HEK293 (cell line): ENCODE measurements around the gene LIN54.

Source experiments
- EGR2 ChIP-seq: fragments of 450-650 bp; formaldehyde crosslinking; IDR thresholded peaks from 2 replicates; pipeline ENCODE4 v1.5.1; 2016; ENCODE audit warnings: low read depth, missing biosample characterization, missing genetic modification characterization
- FEZF1 ChIP-seq: fragments of 450-650 bp; formaldehyde crosslinking; IDR thresholded peaks from 2 replicates; pipeline ENCODE4 v1.5.1; 2016; ENCODE audit warnings: missing biosample characterization, missing genetic modification characterization
- GLIS2 ChIP-seq: fragments of 450-650 bp; formaldehyde crosslinking; IDR thresholded peaks from 2 replicates; pipeline ENCODE4 v1.5.1; 2016; ENCODE audit warnings: missing biosample characterization, missing genetic modification characterization
- IKZF3 ChIP-seq: fragments of 450-650 bp; IDR thresholded peaks from 2 replicates; pipeline ENCODE4 v1.5.0; 2018; ENCODE audit warnings: missing biosample characterization, mild to moderate bottlenecking, missing genetic modification characterization, moderate library complexity
- KLF9 ChIP-seq: fragments of 450-650 bp; formaldehyde crosslinking; IDR thresholded peaks from 2 replicates; pipeline ENCODE4 v1.5.1; 2016; ENCODE audit warnings: missing biosample characterization, missing genetic modification characterization, low read depth
- REPIN1 ChIP-seq: fragments of 450-650 bp; formaldehyde crosslinking; IDR thresholded peaks from 2 replicates; pipeline ENCODE4 v1.5.1; 2017; ENCODE audit warnings: missing biosample characterization, missing genetic modification characterization, low read depth
- SETDB1 ChIP-seq: IDR thresholded peaks from one replicate; pipeline ENCODE4 v1.6.1; 2017; ENCODE audit warnings: mild to moderate bottlenecking, low read length, moderate library complexity, mixed read lengths; ENCODE audit not compliant: insufficient read length
- SP2 ChIP-seq: fragments of 450-650 bp; formaldehyde crosslinking; IDR thresholded peaks from 2 replicates; pipeline ENCODE4 v1.5.1; 2016; ENCODE audit warnings: missing biosample characterization, missing genetic modification characterization
- SP3 ChIP-seq: fragments of 450-650 bp; formaldehyde crosslinking; IDR thresholded peaks from 2 replicates; pipeline ENCODE4 v1.5.1; 2016; ENCODE audit warnings: missing biosample characterization, missing genetic modification characterization
- ZBTB7A ChIP-seq: fragments of 450-650 bp; formaldehyde crosslinking; IDR thresholded peaks from 2 replicates; pipeline ENCODE4 v1.5.1; 2016; ENCODE audit warnings: low read depth, missing biosample characterization, missing genetic modification characterization
- ZFHX2 ChIP-seq: fragments of 450-650 bp; formaldehyde crosslinking; conservative IDR thresholded peaks from 2 replicates; pipeline ENCODE4 v1.5.1; 2016; ENCODE audit warnings: missing biosample characterization, missing genetic modification characterization
- ZIC2 ChIP-seq: fragments of 450-650 bp; formaldehyde crosslinking; IDR thresholded peaks from 2 replicates; pipeline ENCODE4 v1.5.1; 2016; ENCODE audit warnings: missing biosample characterization, missing genetic modification characterization
- ZNF155 ChIP-seq: fragments of 450-650 bp; formaldehyde crosslinking; IDR thresholded peaks from 2 replicates; pipeline ENCODE4 v1.5.1; 2016; ENCODE audit warnings: missing biosample characterization, missing genetic modification characterization
- ZNF169 ChIP-seq: fragments of 450-650 bp; formaldehyde crosslinking; IDR thresholded peaks from 2 replicates; pipeline ENCODE4 v1.5.1; 2016; ENCODE audit warnings: missing biosample characterization, missing genetic modification characterization
- ZNF184 ChIP-seq: fragments of 450-650 bp; IDR thresholded peaks from 2 replicates; pipeline ENCODE4 v1.5.1; 2018; ENCODE audit warnings: missing biosample characterization, mild to moderate bottlenecking, missing genetic modification characterization
- ZNF211 ChIP-seq: fragments of 450-650 bp; formaldehyde crosslinking; IDR thresholded peaks from 2 replicates; pipeline ENCODE4 v1.5.1; 2016; ENCODE audit warnings: low read depth, missing biosample characterization, missing genetic modification characterization
- ZNF324 ChIP-seq: fragments of 450-650 bp; formaldehyde crosslinking; IDR thresholded peaks from 2 replicates; pipeline ENCODE4 v1.5.1; 2016; ENCODE audit warnings: missing biosample characterization, missing genetic modification characterization
- ZNF335 ChIP-seq: fragments of 450-650 bp; formaldehyde crosslinking; conservative IDR thresholded peaks from 2 replicates; pipeline ENCODE4 v1.5.1; 2016; ENCODE audit warnings: missing biosample characterization, missing genetic modification characterization
- ZNF610 ChIP-seq: fragments of 450-650 bp; formaldehyde crosslinking; IDR thresholded peaks from 2 replicates; pipeline ENCODE4 v1.5.1; 2016; ENCODE audit warnings: missing biosample characterization, missing genetic modification characterization, borderline replicate concordance
- ZNF660 ChIP-seq: fragments of 450-650 bp; IDR thresholded peaks from 2 replicates; pipeline ENCODE4 v1.5.1; 2018; ENCODE audit warnings: missing biosample characterization, mild to moderate bottlenecking, missing genetic modification characterization
- ZSCAN30 ChIP-seq: fragments of 450-650 bp; IDR thresholded peaks from 2 replicates; pipeline ENCODE4 v1.5.1; 2018; ENCODE audit warnings: missing biosample characterization, mild to moderate bottlenecking, missing genetic modification characterization, moderate library complexity
- TF ChIP-seq, protein P1 (sequence below): fragments of 450-650 bp; formaldehyde crosslinking; IDR thresholded peaks from 2 replicates; pipeline ENCODE4 v1.5.1; 2017; ENCODE audit warnings: missing biosample characterization, missing genetic modification characterization
- TF ChIP-seq, protein P2 (sequence below): sonication (generic); formaldehyde crosslinking; IDR thresholded peaks from 2 replicates; pipeline ENCODE4 v1.8.1; 2022; ENCODE audit warnings: mild to moderate bottlenecking, moderate library complexity, missing genetic modification reagents
- TF ChIP-seq, protein P3 (sequence below): fragments of 450-650 bp; formaldehyde crosslinking; IDR thresholded peaks from 2 replicates; pipeline ENCODE4 v1.5.1; 2016; ENCODE audit warnings: missing biosample characterization, missing genetic modification characterization
- TF ChIP-seq, protein P4 (sequence below): fragments of 450-650 bp; formaldehyde crosslinking; conservative IDR thresholded peaks from 2 replicates; pipeline ENCODE4 v1.5.1; 2016; ENCODE audit warnings: low read depth, missing biosample characterization, missing genetic modification characterization

The LIN54 gene

DNA sequence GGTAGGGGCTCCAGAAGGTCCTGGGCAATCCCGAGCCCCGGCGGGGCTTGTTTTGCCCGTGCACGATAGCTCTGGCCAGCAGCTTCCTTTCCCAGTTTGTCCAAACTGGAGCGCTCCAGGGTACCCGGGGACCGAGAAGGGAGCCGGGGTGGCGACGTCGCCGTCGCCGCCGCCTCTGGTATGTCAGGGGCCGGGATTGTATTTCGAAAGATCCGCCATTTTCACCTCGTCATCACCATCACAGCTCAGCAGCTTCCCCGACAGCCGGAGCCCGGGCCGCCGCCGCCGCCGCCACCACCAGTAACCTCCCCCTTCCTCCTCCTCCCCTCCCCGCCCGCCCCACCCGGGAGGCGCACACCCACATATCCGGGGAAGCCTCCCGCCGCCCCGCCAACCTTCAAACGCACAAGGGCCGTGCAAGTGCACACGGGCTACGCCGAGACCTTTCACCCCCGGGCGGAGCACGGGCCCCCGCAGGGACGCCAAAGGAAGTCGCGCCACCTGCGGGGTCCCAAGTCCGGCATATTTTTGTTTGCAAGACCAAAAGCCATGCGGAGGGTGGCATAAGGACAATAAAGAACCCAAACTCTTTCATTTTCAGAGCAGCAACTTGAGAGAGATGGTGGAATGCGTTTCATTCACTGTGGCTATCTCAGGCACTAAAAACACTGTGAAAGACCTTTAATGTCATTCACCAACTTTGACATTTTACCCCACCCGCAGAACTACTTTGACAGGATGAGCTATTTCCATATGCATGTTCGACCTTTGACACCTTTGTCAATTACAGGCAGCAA lies at the start of gene LIN54 (continued):
- no peak for TF ChIP-seq IKZF3
- no peak for TF ChIP-seq ZNF155 (tag by site-specific recombination)
- TF ChIP-seq ZNF610 (tag by site-specific recombination): no peak
- peak; percentile 65 for TF ChIP-seq EGR2
- TF ChIP-seq ZNF169 (tag by site-specific recombination): no peak
- TF ChIP-seq, protein P1, sequence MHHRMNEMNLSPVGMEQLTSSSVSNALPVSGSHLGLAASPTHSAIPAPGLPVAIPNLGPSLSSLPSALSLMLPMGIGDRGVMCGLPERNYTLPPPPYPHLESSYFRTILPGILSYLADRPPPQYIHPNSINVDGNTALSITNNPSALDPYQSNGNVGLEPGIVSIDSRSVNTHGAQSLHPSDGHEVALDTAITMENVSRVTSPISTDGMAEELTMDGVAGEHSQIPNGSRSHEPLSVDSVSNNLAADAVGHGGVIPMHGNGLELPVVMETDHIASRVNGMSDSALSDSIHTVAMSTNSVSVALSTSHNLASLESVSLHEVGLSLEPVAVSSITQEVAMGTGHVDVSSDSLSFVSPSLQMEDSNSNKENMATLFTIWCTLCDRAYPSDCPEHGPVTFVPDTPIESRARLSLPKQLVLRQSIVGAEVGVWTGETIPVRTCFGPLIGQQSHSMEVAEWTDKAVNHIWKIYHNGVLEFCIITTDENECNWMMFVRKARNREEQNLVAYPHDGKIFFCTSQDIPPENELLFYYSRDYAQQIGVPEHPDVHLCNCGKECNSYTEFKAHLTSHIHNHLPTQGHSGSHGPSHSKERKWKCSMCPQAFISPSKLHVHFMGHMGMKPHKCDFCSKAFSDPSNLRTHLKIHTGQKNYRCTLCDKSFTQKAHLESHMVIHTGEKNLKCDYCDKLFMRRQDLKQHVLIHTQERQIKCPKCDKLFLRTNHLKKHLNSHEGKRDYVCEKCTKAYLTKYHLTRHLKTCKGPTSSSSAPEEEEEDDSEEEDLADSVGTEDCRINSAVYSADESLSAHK: no peak
- TF ChIP-seq, protein P2, sequence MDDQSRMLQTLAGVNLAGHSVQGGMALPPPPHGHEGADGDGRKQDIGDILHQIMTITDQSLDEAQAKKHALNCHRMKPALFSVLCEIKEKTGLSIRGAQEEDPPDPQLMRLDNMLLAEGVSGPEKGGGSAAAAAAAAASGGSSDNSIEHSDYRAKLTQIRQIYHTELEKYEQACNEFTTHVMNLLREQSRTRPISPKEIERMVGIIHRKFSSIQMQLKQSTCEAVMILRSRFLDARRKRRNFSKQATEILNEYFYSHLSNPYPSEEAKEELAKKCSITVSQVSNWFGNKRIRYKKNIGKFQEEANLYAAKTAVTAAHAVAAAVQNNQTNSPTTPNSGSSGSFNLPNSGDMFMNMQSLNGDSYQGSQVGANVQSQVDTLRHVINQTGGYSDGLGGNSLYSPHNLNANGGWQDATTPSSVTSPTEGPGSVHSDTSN (CRISPR knock-in tag): no peak
- TF ChIP-seq SETDB1: no peak
- TF ChIP-seq ZFHX2 (tag by site-specific recombination): peak; percentile 67
- peak; percentile 72 for TF ChIP-seq ZIC2 (tag by site-specific recombination)
- TF ChIP-seq, protein P3, sequence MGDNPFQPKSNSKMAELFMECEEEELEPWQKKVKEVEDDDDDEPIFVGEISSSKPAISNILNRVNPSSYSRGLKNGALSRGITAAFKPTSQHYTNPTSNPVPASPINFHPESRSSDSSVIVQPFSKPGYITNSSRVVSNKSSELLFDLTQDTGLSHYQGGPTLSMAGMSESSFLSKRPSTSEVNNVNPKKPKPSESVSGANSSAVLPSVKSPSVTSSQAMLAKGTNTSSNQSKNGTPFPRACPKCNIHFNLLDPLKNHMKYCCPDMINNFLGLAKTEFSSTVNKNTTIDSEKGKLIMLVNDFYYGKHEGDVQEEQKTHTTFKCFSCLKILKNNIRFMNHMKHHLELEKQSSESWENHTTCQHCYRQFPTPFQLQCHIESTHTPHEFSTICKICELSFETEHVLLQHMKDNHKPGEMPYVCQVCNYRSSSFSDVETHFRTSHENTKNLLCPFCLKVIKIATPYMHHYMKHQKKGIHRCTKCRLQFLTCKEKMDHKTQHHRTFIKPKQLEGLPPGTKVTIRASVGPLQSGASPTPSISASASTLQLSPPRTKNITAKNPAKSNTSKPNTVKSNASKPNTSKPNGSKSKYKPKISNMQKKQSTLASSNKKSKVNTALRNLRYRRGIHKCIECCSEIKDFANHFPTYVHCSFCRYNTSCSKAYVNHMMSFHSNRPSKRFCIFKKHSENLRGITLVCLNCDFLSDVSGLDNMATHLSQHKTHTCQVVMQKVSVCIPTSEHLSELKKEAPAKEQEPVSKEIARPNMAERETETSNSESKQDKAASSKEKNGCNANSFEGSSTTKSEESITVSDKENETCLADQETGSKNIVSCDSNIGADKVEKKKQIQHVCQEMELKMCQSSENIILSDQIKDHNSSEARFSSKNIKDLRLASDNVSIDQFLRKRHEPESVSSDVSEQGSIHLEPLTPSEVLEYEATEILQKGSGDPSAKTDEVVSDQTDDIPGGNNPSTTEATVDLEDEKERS: no peak
- no peak for TF ChIP-seq FEZF1
- TF ChIP-seq ZNF324 (tag by site-specific recombination): no peak
- peak; percentile 55; the same call in 1 of the 2 replicates for TF ChIP-seq ZNF660 (tag by site-specific recombination)
- TF ChIP-seq, protein P4, sequence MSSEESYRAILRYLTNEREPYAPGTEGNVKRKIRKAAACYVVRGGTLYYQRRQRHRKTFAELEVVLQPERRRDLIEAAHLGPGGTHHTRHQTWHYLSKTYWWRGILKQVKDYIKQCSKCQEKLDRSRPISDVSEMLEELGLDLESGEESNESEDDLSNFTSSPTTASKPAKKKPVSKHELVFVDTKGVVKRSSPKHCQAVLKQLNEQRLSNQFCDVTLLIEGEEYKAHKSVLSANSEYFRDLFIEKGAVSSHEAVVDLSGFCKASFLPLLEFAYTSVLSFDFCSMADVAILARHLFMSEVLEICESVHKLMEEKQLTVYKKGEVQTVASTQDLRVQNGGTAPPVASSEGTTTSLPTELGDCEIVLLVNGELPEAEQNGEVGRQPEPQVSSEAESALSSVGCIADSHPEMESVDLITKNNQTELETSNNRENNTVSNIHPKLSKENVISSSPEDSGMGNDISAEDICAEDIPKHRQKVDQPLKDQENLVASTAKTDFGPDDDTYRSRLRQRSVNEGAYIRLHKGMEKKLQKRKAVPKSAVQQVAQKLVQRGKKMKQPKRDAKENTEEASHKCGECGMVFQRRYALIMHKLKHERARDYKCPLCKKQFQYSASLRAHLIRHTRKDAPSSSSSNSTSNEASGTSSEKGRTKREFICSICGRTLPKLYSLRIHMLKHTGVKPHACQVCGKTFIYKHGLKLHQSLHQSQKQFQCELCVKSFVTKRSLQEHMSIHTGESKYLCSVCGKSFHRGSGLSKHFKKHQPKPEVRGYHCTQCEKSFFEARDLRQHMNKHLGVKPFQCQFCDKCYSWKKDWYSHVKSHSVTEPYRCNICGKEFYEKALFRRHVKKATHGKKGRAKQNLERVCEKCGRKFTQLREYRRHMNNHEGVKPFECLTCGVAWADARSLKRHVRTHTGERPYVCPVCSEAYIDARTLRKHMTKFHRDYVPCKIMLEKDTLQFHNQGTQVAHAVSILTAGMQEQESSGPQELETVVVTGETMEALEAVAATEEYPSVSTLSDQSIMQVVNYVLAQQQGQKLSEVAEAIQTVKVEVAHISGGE (tag by site-specific recombination): peak; percentile 79
- TF ChIP-seq ZSCAN30 (tag by site-specific recombination): no peak
- peak; percentile 45; the same call in 1 of the 2 replicates for TF ChIP-seq SP3 (tag by site-specific recombination)
- no peak for TF ChIP-seq ZNF211 (tag by site-specific recombination)
- no peak for TF ChIP-seq ZNF184 (tag by site-specific recombination)
- no peak for TF ChIP-seq ZBTB7A
- peak; percentile 67 for TF ChIP-seq GLIS2 (tag by site-specific recombination)
- TF ChIP-seq REPIN1 (tag by site-specific recombination): no peak
- TF ChIP-seq ZNF335: peak; percentile 50
- TF ChIP-seq KLF9 (tag by site-specific recombination): peak; percentile 34; the same call in 1 of the 2 replicates
- peak; percentile 69 for TF ChIP-seq SP2 (tag by site-specific recombination)
